Transverse colon (tissue), 4 donors: ENCODE measurements around the gene DLG2. TPM values are rescaled to one million over a fixed set of nuclear protein-coding genes. Genes with fewer than 3 reads are reported as not detected.
"Not testable (repeated sequence)": the region's sequence is repeated elsewhere in the genome, so short reads cannot be mapped to it uniquely, and the experiment has no call there.

ENCODE experiments used
- DNase-seq: peaks from one replicate; pipeline ENCODE4 v3.0.0-alpha.2; 2019
- H3K27ac ChIP-seq, 4 donors: fragments of 200-600 bp; sonication (generic); 2 replicates each; pipeline ENCODE4 v1.5.1; 2016 to 2018; ENCODE audit warnings: inconsistent platforms in 4 of 4
- H3K27me3 ChIP-seq: fragments of 200-600 bp; sonication (generic); 2 replicates; pipeline ENCODE4 v1.5.1; 2017; ENCODE audit warnings: inconsistent platforms
- H3K36me3 ChIP-seq, 4 donors: fragments of 200-600 bp; sonication (generic); 2 replicates each; pipeline ENCODE4 v1.5.1; 2017 to 2019; ENCODE audit warnings: inconsistent platforms in 4 of 4
- H3K4me1 ChIP-seq, 4 donors: fragments of 200-600 bp; sonication (generic); 2 replicates each; pipeline ENCODE4 v1.5.1; 2017 to 2020; ENCODE audit warnings: inconsistent platforms in 4 of 4
- H3K4me3 ChIP-seq, 4 donors: fragments of 200-600 bp; sonication (generic); 1 replicate in 1 of 4; 2 replicates in 3 of 4; pipeline versions ENCODE4 v1.5.1 to v1.6.1; 2017 to 2019; ENCODE audit warnings: inconsistent platforms in 4 of 4
- H3K9me3 ChIP-seq, 2 donors: fragments of 200-600 bp; sonication (generic); 2 replicates each; pipeline ENCODE4 v1.5.1; 2017 to 2019; ENCODE audit warnings: inconsistent platforms in 2 of 2
- CTCF ChIP-seq, 5 experiments: fragments of 200-600 bp in 3 of 5; fragments of 450-650 bp in 2 of 5; sonication (generic) in 3 of 5; IDR thresholded peaks; 1 replicate in 2 of 5; 2 replicates in 3 of 5; pipeline ENCODE4 v1.5.1; 2016 to 2017; ENCODE audit warnings: antibody characterized with exemption in 5 of 5, inconsistent platforms in 3 of 5, mild to moderate bottlenecking in 2 of 5, moderate library complexity in 1 of 5
- EP300 ChIP-seq: sonication (generic); formaldehyde crosslinking; IDR thresholded peaks from one replicate; pipeline ENCODE4 v1.6.1; 2017; ENCODE audit warnings: antibody characterized with exemption, low read depth
- POLR2A ChIP-seq: fragments of 450-650 bp; IDR thresholded peaks from one replicate; pipeline ENCODE4 v1.6.1; 2016; ENCODE audit warnings: antibody characterized with exemption, mild to moderate bottlenecking, moderate library complexity
- POLR2AphosphoS5 ChIP-seq, 3 donors: sonication (generic); formaldehyde crosslinking; IDR thresholded peaks; one replicate each; pipeline ENCODE4 v1.6.1; 2016; ENCODE audit warnings: antibody characterized with exemption in 3 of 3
- WGBS, 2 donors: methylation state at CpG; one replicate each; pipeline ENCODE4 v1.1.5; 2018; ENCODE audit warnings: low coverage in 1 of 2; 5-methylcytosine and 5-hydroxymethylcytosine counted together
- in situ Hi-C, 4 donors: fragments of 200-750 bp; cut with MboI; loops; one replicate each; pipeline versions ENCODE4 v1.15.0 to v1.15.1; 2017; ENCODE audit warnings: low sequenced_read_pairs in 3 of 4, low pct_ligation_motif_present in 1 of 4, low pct_unique_long_range_greater_than_20kb in 1 of 4
- intact Hi-C: fragments of 100-400 bp; cut with DNase I; formaldehyde crosslinking; loops from one replicate; pipeline ENCODE4 v1.15.1; 2023; ENCODE audit warnings: low total_unique reads
- total RNA-seq, 4 donors: library from RNA; depleted of rRNA; stranded (reverse); fragments of >200 nt; gene quantifications; one replicate each; pipeline ENCODE4 v1.1.0, GENCODE V29; 2016

DLG2 gene
- total RNA-seq, 4 donors from 2014 or later = 1.9 to 28.3 (median 3.7) TPM

- TF ChIP-seq POLR2A (no peak), EP300 (no peak), CTCF (IDR thresholded peaks at IDR 0.05) (no peak), POLR2AphosphoS5 (IDR thresholded peaks at IDR 0.05) (no peak)
- H3K9me3 ChIP-seq = no peaks in the 10 kb centered on the region
- DNase-seq = no peak
- no peaks in the 10 kb centered on the region for H3K27me3 ChIP-seq
- H3K27ac ChIP-seq = no peak overlapping the region
- no peaks in the 10 kb centered on the region for H3K4me1 ChIP-seq
- no peak overlapping the region for H3K4me3 ChIP-seq
- in situ Hi-C loops (no loop called here), intact Hi-C loops (no loop called here)
- H3K36me3 ChIP-seq = no peaks in the 10 kb centered on the region
- WGBS, 2 donors = 35 to 57% methylated on average over 2 of the region's 2 CpGs
Observed at GRCh38 chr11:83427943-83428342, 2199.2 kb downstream of the DLG2 start.

GRCh38 chr11:83427501-83427900, 2199.6 kb downstream of the DLG2 start:
- in situ Hi-C loops = no loop called here
- intact Hi-C loops = no loop called here
- WGBS, 2 donors = 64 to 69% methylated on average over 2 of the region's 2 CpGs

GRCh38 chr11:83425137-83425466, 2202.0 kb downstream of the DLG2 start:
- Histone ChIP-seq H3K9me3 (no peaks in the 10 kb centered on the region), H3K27me3 (no peaks in the 10 kb centered on the region), H3K4me3 (no peak overlapping the region), H3K27ac (no peak overlapping the region), H3K36me3 (no peaks in the 10 kb centered on the region), H3K4me1 (no peaks in the 10 kb centered on the region)
- no peak for DNase-seq
- in situ Hi-C loops = no loop called here
- no peak for TF ChIP-seq CTCF (IDR thresholded peaks at IDR 0.05)
- TF ChIP-seq POLR2A = no peak
- TF ChIP-seq EP300 = no peak
- no peak for TF ChIP-seq POLR2AphosphoS5 (IDR thresholded peaks at IDR 0.05)
- intact Hi-C loops = no loop called here

More at GRCh38 chr11:83427501-83427900, 2199.6 kb downstream of the DLG2 start:
- H3K36me3 ChIP-seq = no peaks in the 10 kb centered on the region
- DNase-seq = no peak
- no peaks in the 10 kb centered on the region for H3K27me3 ChIP-seq
- H3K4me3 ChIP-seq = no peak overlapping the region
- no peak overlapping the region for H3K27ac ChIP-seq
- no peaks in the 10 kb centered on the region for H3K9me3 ChIP-seq
- TF ChIP-seq EP300 (no peak), POLR2A (no peak), CTCF (IDR thresholded peaks at IDR 0.05) (no peak), POLR2AphosphoS5 (IDR thresholded peaks at IDR 0.05) (no peak)
- no peaks in the 10 kb centered on the region for H3K4me1 ChIP-seq

GRCh38 chr11:83424376-83425136, 2202.6 kb downstream of the DLG2 start:
- no peak for DNase-seq
- no peaks in the 10 kb centered on the region for H3K4me1 ChIP-seq
- H3K9me3 ChIP-seq = no peaks in the 10 kb centered on the region
- no peak for TF ChIP-seq POLR2AphosphoS5 (IDR thresholded peaks at IDR 0.05)
- TF ChIP-seq EP300 = no peak
- no peak for TF ChIP-seq POLR2A
- in situ Hi-C loops = no loop called here
- 29 to 42% methylated on average over 2 of the region's 2 CpGs for WGBS, 2 donors
- no peak overlapping the region for H3K27ac ChIP-seq
- H3K27me3 ChIP-seq = no peaks in the 10 kb centered on the region
- intact Hi-C loops = no loop called here
- H3K4me3 ChIP-seq = no peak overlapping the region
- no peaks in the 10 kb centered on the region for H3K36me3 ChIP-seq

- 78 to 82% methylated on average over 5 of the region's 5 CpGs for WGBS, 2 donors
- H3K4me3 ChIP-seq, H3K36me3 ChIP-seq, H3K27ac ChIP-seq, H3K9me3 ChIP-seq, in situ Hi-C loops, H3K27me3 ChIP-seq, intact Hi-C loops, DNase-seq, H3K4me1 ChIP-seq: not testable (repeated sequence)
Observed at GRCh38 chr11:83422641-83423040, 2204.5 kb downstream of the DLG2 start.
